Measurements from ENCODE around the gene CCDC188. TPM values are rescaled to one million over a fixed set of nuclear protein-coding genes. Genes with fewer than 3 reads are reported as not detected.

Gene CCDC188
- not detected in 2 replicates for total RNA-seq (2021; fragmentation: NEBNext Ultra II Directional; extraction: Animal tissue kit (Norgen Biotek cat#: 25700))
- polyA plus RNA-seq (2011; rRNA removed): not detected in 2 replicates
- polyA plus RNA-seq (2011; cell fraction: cytosol; rRNA removed): not detected
- polyA plus RNA-seq (2011; cell fraction: nucleus; rRNA removed): not detected
- 0.22 TPM in 1 of 4 replicates, not detected in the others for polyA plus RNA-seq (2012, experiment 1 of 2)
- polyA plus RNA-seq (2012, experiment 2 of 2): not detected
- polyA plus RNA-seq (2013, experiment 1 of 2): not detected
- not detected for polyA plus RNA-seq (2013, experiment 2 of 2)
- not detected in 2 replicates for polyA minus RNA-seq (2011; rRNA and poly(A)+ RNA removed)
- polyA minus RNA-seq (2011; cell fraction: cytosol; rRNA and poly(A)+ RNA removed): not detected
- not detected for polyA minus RNA-seq (2011; cell fraction: nucleus; rRNA and poly(A)+ RNA removed)
- long read RNA-seq, experiment 1: 0 reads
- long read RNA-seq, experiment 2: 0 reads

- DNase-seq (ENCODE audit: low read depth in 1 of 2, low spot score in 2 of 2) (no peak), FAIRE-seq (no peak)
- Histone ChIP-seq H4K91ac (replicated peaks; ENCODE audit: insufficient read length, low read length) (no peak within 1 kb of the TSS), H2AK5ac (ENCODE audit: low read depth, low read length) (no peak within 1 kb of the TSS), H3K4me3 (ENCODE audit: extremely low read depth in 1 of 4, insufficient read depth in 2 of 4, low read depth in 3 of 4, low read length in 4 of 4) (no peak within 1 kb of the TSS), H4K5ac (ENCODE audit: insufficient read length, low read depth, low read length) (no peak within 1 kb of the TSS), H3K36me3 (ENCODE audit: control insufficient read depth in 2 of 4, insufficient read depth in 4 of 4, low read length in 3 of 4) (no peaks in the 10 kb centered on the region), H3K4me1 (replicated peaks in 1 of 4; ENCODE audit: control insufficient read depth in 3 of 4, insufficient read depth in 4 of 4, low read length in 3 of 4) (no peaks in the 10 kb centered on the region), H3K9me3 (ENCODE audit: insufficient read depth in 2 of 2, low read depth in 1 of 2, low read length in 1 of 2) (no peaks in the 10 kb centered on the region), H3K79me2 (ENCODE audit: control insufficient read depth in 1 of 2, insufficient read depth in 2 of 2, low read length in 2 of 2) (no peaks in the 10 kb centered on the region), H4K20me1 (replicated peaks in 1 of 2; ENCODE audit: control insufficient read depth in 1 of 2, insufficient read depth in 2 of 2, low read length in 2 of 2) (no peaks in the 10 kb centered on the region), H3K4ac (replicated peaks; ENCODE audit: insufficient read length, low read depth, low read length) (no peak within 1 kb of the TSS), H2BK12ac (ENCODE audit: low read depth, low read length) (no peak within 1 kb of the TSS), H3K27me3 (replicated peaks in 1 of 4; ENCODE audit: control insufficient read depth in 3 of 4, extremely low read depth in 1 of 4, insufficient read depth in 3 of 4, low read length in 3 of 4) (no peaks in the 10 kb centered on the region), H2AFZ (ENCODE audit: low read length) (no peak within 1 kb of the TSS), H4K8ac (ENCODE audit: extremely low read depth, insufficient read depth, low read length) (peak within 1 kb of the TSS; percentile 25; the same call in 1 of the 2 replicates), H3K79me1 (ENCODE audit: low read depth, low read length) (no peaks in the 10 kb centered on the region), H3K56ac (replicated peaks; ENCODE audit: insufficient read length, low read depth, low read length) (no peak within 1 kb of the TSS), H2BK20ac (ENCODE audit: low read length) (no peak within 1 kb of the TSS), H3K23ac (ENCODE audit: insufficient read length) (no peak within 1 kb of the TSS), H3K27ac (ENCODE audit: low read depth, low read length) (no peak within 1 kb of the TSS), H3K18ac (ENCODE audit: extremely low read depth, low read length) (no peak within 1 kb of the TSS), H2BK5ac (ENCODE audit: low read depth, low read length) (no peak within 1 kb of the TSS), H3K14ac (ENCODE audit: insufficient read length) (no peak within 1 kb of the TSS), H2BK120ac (replicated peaks; ENCODE audit: low read depth, low read length) (no peak within 1 kb of the TSS), H3K9ac (replicated peaks in 1 of 4; ENCODE audit: extremely low read depth in 1 of 4, low read depth in 3 of 4, low read length in 3 of 4) (no peak within 1 kb of the TSS), H2BK15ac (ENCODE audit: low read length) (no peak within 1 kb of the TSS), H3K23me2 (ENCODE audit: low read depth, low read length) (no peaks in the 10 kb centered on the region), H3K4me2 (ENCODE audit: insufficient read depth in 1 of 2, low read depth in 2 of 2, low read length in 2 of 2) (no peak within 1 kb of the TSS)
- POLR2A ChIA-PET (ENCODE audit: partially characterized antibody): interaction anchor here (1.2 to 2.1 kb wide), 3 partner anchors 21 to 108 kb away, joined by 3 to 10 read pairs (median 8); partner anchors contain the start of gene TRMT2A
- CTCF ChIA-PET (ENCODE audit: partially characterized antibody): interaction anchor here (0.5 to 7.7 kb wide), 6 partner anchors 36 to 140 kb away, joined by 3 to 93 read pairs (median 3); no protein-coding TSS in a partner anchor
- 92% methylated on average over 6 of the region's 14 CpGs; no CpG with 5 or more reads in 1 of the 2 experiments for WGBS, 2 experiments (ENCODE audit: extremely low coverage in 1 of 2, insufficient coverage in 1 of 2, insufficient read length in 1 of 2, insufficient replicate concordance in 2 of 2, low coverage in 1 of 2, low lambda C conversion rate in 2 of 2, missing lambda C conversion rate in 1 of 2)
- no peak for TF ChIP-seq FOSL1 (IDR thresholded peaks at IDR 0.05; ENCODE audit: insufficient read depth, low read depth, low read length)
- TF ChIP-seq, protein P1, sequence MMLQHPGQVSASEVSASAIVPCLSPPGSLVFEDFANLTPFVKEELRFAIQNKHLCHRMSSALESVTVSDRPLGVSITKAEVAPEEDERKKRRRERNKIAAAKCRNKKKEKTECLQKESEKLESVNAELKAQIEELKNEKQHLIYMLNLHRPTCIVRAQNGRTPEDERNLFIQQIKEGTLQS (IDR thresholded peaks at IDR 0.05; ENCODE audit: insufficient read depth, low read depth, low read length): no peak
- no peak for TF ChIP-seq USF2 (IDR thresholded peaks at IDR 0.05; ENCODE audit: low read length)
- TF ChIP-seq RBBP5 (IDR thresholded peaks at IDR 0.05; ENCODE audit: borderline replicate concordance, low read depth, low read length): no peak
- TF ChIP-seq RFX5 (IDR thresholded peaks at IDR 0.05; ENCODE audit: borderline replicate concordance, low read depth, low read length): no peak
- TF ChIP-seq EZH2 (IDR thresholded peaks at IDR 0.05; ENCODE audit: low read depth, low read length, severe bottlenecking): no peak
- no peak for TF ChIP-seq HDAC2 (IDR thresholded peaks at IDR 0.05; ENCODE audit: borderline replicate concordance in 1 of 2, low read depth in 2 of 2, low read length in 2 of 2)
These were observed at the start of gene CCDC188 for GRCh38 chr22:20150381-20151275. Gene CCDC188 (minus strand): TSS chr22:20151055. CDS start chr22:20150986, 69 bp downstream.
